ENCODE results near the gene RIPK3.
"Not testable (repeated sequence)": the region's sequence is repeated elsewhere in the genome, so short reads cannot be mapped to it uniquely, and the experiment has no call there.

The RIPK3 gene

GRCh38 chr14:24339284-24340151 is at the start of gene RIPK3:
RIPK3 (minus strand) TSS chr14:24339991; CDS start chr14:24339826, 165 bp downstream.
- DNase-seq = no peak

- no peak for DNase-seq
Measured at GRCh38 chr14:24389226-24389848, 49.5 kb upstream of the RIPK3 start.

GRCh38 chr14:24388474-24389179 is 48.8 kb upstream of the RIPK3 start:
- no peak for DNase-seq

- DNase-seq = not testable (repeated sequence)
Measured at GRCh38 chr14:24387579-24387978, 47.8 kb upstream of the RIPK3 start.

GRCh38 chr14:24387009-24387345 is 47.2 kb upstream of the RIPK3 start:
- DNase-seq = no peak

GRCh38 chr14:24385524-24385923 is 45.7 kb upstream of the RIPK3 start:
- no peak for DNase-seq

GRCh38 chr14:24384169-24384568 is 44.4 kb upstream of the RIPK3 start:
- no peak for DNase-seq

GRCh38 chr14:24382064-24382371 is 42.2 kb upstream of the RIPK3 start:
- no peak for DNase-seq

- DNase-seq = peak in 1 of 14 donors; percentile 93
Measured at GRCh38 chr14:24381363-24382063, 41.7 kb upstream of the RIPK3 start.

- no peak for DNase-seq
Measured at GRCh38 chr14:24379907-24380730, 40.3 kb upstream of the RIPK3 start.

- DNase-seq = no peak
Measured at GRCh38 chr14:24378981-24379906, 39.5 kb upstream of the RIPK3 start.

GRCh38 chr14:24378327-24378726 is 38.5 kb upstream of the RIPK3 start:
- no peak for DNase-seq

- no peak for DNase-seq
Measured at GRCh38 chr14:24377657-24378056, 37.9 kb upstream of the RIPK3 start.

GRCh38 chr14:24377126-24377525 is 37.3 kb upstream of the RIPK3 start:
- no peak for DNase-seq

GRCh38 chr14:24376448-24377070 is 36.8 kb upstream of the RIPK3 start:
- no peak for DNase-seq

GRCh38 chr14:24372701-24373416 is 33.1 kb upstream of the RIPK3 start:
- no peak for DNase-seq

GRCh38 chr14:24371605-24372004 is 31.8 kb upstream of the RIPK3 start:
- not testable (repeated sequence) for DNase-seq

GRCh38 chr14:24370748-24371147 is 31.0 kb upstream of the RIPK3 start:
- no peak for DNase-seq

GRCh38 chr14:24369907-24370687 is 30.3 kb upstream of the RIPK3 start:
- DNase-seq = peak in 1 of 14 donors; percentile 37

All from C1 segment of cervical spinal cord (tissue), 14 donors.